Fibroblast of lung (primary cell): ENCODE measurements around the gene DHCR24. TPM values are rescaled to one million over a fixed set of nuclear protein-coding genes. Genes with fewer than 3 reads are reported as not detected.

Experiments
- DNase-seq, 2 donors: peaks; one replicate each; pipeline versions ENCODE4 v3.0.0 to v3.0.0-alpha.2; 2010; ENCODE audit warnings: low read depth in 2 of 2
- H2AFZ ChIP-seq: 2 replicates; pipeline ENCODE4 v1.5.1; 2012; ENCODE audit warnings: low read length, control low read depth, inconsistent platforms
- H3K27ac ChIP-seq: 2 replicates; pipeline ENCODE4 v1.5.1; 2011; ENCODE audit warnings: low read length, control low read depth; ENCODE audit not compliant: insufficient read depth
- H3K27me3 ChIP-seq: 2 replicates; pipeline ENCODE4 v1.5.1; 2011; ENCODE audit warnings: mild to moderate bottlenecking, low read length; ENCODE audit not compliant: control insufficient read depth, insufficient read depth
- H3K36me3 ChIP-seq: 2 replicates; pipeline ENCODE4 v1.5.1; 2011; ENCODE audit warnings: low read length; ENCODE audit not compliant: control insufficient read depth, insufficient read depth
- H3K4me1 ChIP-seq: 2 replicates; pipeline ENCODE4 v1.5.1; 2011; ENCODE audit warnings: low read length; ENCODE audit not compliant: control insufficient read depth, insufficient read depth; ENCODE audit errors: extremely low read depth
- H3K4me2 ChIP-seq: 2 replicates; pipeline ENCODE4 v1.5.1; 2011; ENCODE audit warnings: low read length, control low read depth; ENCODE audit not compliant: insufficient read depth; ENCODE audit errors: extremely low read depth
- H3K4me3 ChIP-seq, 4 experiments: fragments of 200-600 bp in 1 of 4; sonication (generic) in 1 of 4; replicated peaks in 1 of 4; 2 replicates each; pipeline ENCODE4 v1.5.1; 2011 to 2016; ENCODE audit warnings: low read length in 4 of 4, low read depth in 3 of 4, mild to moderate bottlenecking in 3 of 4, control low read depth in 2 of 4, inconsistent platforms in 1 of 4, mixed read lengths in 1 of 4; ENCODE audit not compliant: insufficient read depth in 1 of 4; ENCODE audit errors: control extremely low read depth in 1 of 4
- H3K79me2 ChIP-seq: 2 replicates; pipeline ENCODE4 v1.5.1; 2012; ENCODE audit warnings: mild to moderate bottlenecking, low read length, inconsistent platforms; ENCODE audit not compliant: control insufficient read depth, insufficient read depth
- H3K9ac ChIP-seq: 2 replicates; pipeline ENCODE4 v1.5.1; 2011; ENCODE audit warnings: mild to moderate bottlenecking, low read length, control low read depth; ENCODE audit not compliant: insufficient read depth
- H3K9me3 ChIP-seq: 2 replicates; pipeline ENCODE4 v1.5.1; 2012; ENCODE audit warnings: low read depth, low read length; ENCODE audit not compliant: control insufficient read depth, insufficient read depth
- H4K20me1 ChIP-seq: 2 replicates; pipeline ENCODE4 v1.5.1; 2011; ENCODE audit warnings: low read length; ENCODE audit not compliant: control insufficient read depth, insufficient read depth; ENCODE audit errors: extremely low read depth
- CTCF ChIP-seq, 2 donors: IDR thresholded peaks in 1 of 2; conservative IDR thresholded peaks in 1 of 2; 1 replicate in 1 of 2; 2 replicates in 1 of 2; pipeline ENCODE4 v1.5.1; 2011 to 2012; ENCODE audit warnings: low read length in 2 of 2, control low read depth in 1 of 2, inconsistent platforms in 1 of 2, low read depth in 1 of 2, mild to moderate bottlenecking in 1 of 2
- EZH2 ChIP-seq: IDR thresholded peaks from 2 replicates; pipeline ENCODE4 v1.5.1; 2012; ENCODE audit warnings: low read length, control low read depth, mild to moderate bottlenecking; ENCODE audit errors: missing control alignments
- polyA plus RNA-seq, 2 donors: library from polyadenylated mRNA; depleted of rRNA in 1 of 2; stranded (reverse) in 1 of 2; unstranded in 1 of 2; fragments of >200 nt; gene quantifications; 2 replicates each; pipeline ENCODE4 v1.2.1, GENCODE V29; 2011 to 2012; ENCODE audit warnings: missing spikeins in 1 of 2
- total RNA-seq: library from RNA; depleted of rRNA; stranded (reverse); fragments of >200 nt; gene quantifications from 2 replicates; pipeline ENCODE4 v1.2.1, GENCODE V29; 2014

Gene DHCR24
- total and polyA plus RNA-seq, 2 donors (not counting 1 experiment from before 2014, with no cell fraction given), result 217 to 329 TPM

- Histone ChIP-seq H3K4me2 (no peak overlapping the region), H3K79me2 (no peaks in the 10 kb centered on the region), H3K36me3 (no peaks in the 10 kb centered on the region), H3K9ac (no peak overlapping the region), H3K27ac (no peak overlapping the region), H4K20me1 (no peaks in the 10 kb centered on the region), H3K4me3 (no peak overlapping the region), H3K27me3 (no peaks in the 10 kb centered on the region), H3K4me1 (no peaks in the 10 kb centered on the region), H3K9me3 (no peaks in the 10 kb centered on the region), H2AFZ (no peak overlapping the region)
- no peak for TF ChIP-seq EZH2
- no peak for TF ChIP-seq CTCF (conservative IDR thresholded peaks at IDR 0.05 in 1 of 2, IDR thresholded peaks at IDR 0.05 in 1 of 2; ENCODE audit: low read depth in 1 of 2, low read length in 2 of 2)
- DNase-seq, result peak in 1 of 2 donors; percentile 30
These were observed 68.4 kb downstream of the DHCR24 start for GRCh38 chr1:54818461-54819194.

GRCh38 chr1:54816951-54817350 is 70.0 kb downstream of the DHCR24 start:
- Histone ChIP-seq H4K20me1 (no peaks in the 10 kb centered on the region), H3K9ac (no peak overlapping the region), H3K27ac (no peak overlapping the region), H3K4me1 (no peaks in the 10 kb centered on the region), H3K4me3 (no peak overlapping the region), H3K9me3 (no peaks in the 10 kb centered on the region), H3K79me2 (no peaks in the 10 kb centered on the region), H3K27me3 (peaks cover 4% of the 10 kb centered on the region), H3K36me3 (no peaks in the 10 kb centered on the region), H3K4me2 (no peak overlapping the region), H2AFZ (no peak overlapping the region)
- no peak for DNase-seq
- TF ChIP-seq EZH2, result no peak
- TF ChIP-seq CTCF (conservative IDR thresholded peaks at IDR 0.05 in 1 of 2, IDR thresholded peaks at IDR 0.05 in 1 of 2; ENCODE audit: low read depth in 1 of 2, low read length in 2 of 2), result no peak

GRCh38 chr1:54816130-54816529 is 70.9 kb downstream of the DHCR24 start:
- DNase-seq, result no peak
- Histone ChIP-seq H3K36me3 (no peaks in the 10 kb centered on the region), H3K9ac (no peak overlapping the region), H2AFZ (no peak overlapping the region), H3K9me3 (no peaks in the 10 kb centered on the region), H3K79me2 (no peaks in the 10 kb centered on the region), H3K27me3 (peaks cover 4% of the 10 kb centered on the region), H3K27ac (no peak overlapping the region), H3K4me1 (no peaks in the 10 kb centered on the region), H4K20me1 (no peaks in the 10 kb centered on the region), H3K4me2 (no peak overlapping the region), H3K4me3 (no peak overlapping the region)
- TF ChIP-seq CTCF (conservative IDR thresholded peaks at IDR 0.05 in 1 of 2, IDR thresholded peaks at IDR 0.05 in 1 of 2; ENCODE audit: low read depth in 1 of 2, low read length in 2 of 2), result no peak
- TF ChIP-seq EZH2, result no peak
